Middle frontal gyrus (tissue), 1 donor: ENCODE measurements around the gene RYR2.
"Not testable (repeated sequence)": the region's sequence is repeated elsewhere in the genome, so short reads cannot be mapped to it uniquely, and the experiment has no call there.

Experiments
- DNase-seq: peaks from one replicate; pipeline ENCODE4 v3.0.0-alpha.2; 2015; ENCODE audit warnings: low spot score; ENCODE audit errors: extremely low spot score

The RYR2 gene

DNA sequence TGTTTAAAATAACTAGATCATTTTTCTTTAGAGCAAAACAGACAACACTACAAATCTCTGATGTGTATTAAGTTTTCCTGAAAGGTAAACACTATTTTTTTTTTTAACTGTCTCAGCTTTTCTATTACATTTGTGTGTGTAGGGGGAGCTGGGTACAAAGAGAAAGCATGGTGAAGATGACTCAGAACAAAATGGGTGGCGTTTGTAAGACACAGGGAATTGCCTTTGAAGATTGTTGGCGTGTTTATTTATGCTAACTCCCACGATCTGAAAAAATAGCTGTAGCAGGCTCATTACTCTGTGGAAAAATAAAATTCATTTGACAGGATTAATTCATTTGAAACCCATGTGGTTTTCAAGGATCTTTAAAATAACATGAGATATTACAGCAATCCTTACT lies 285.1 kb downstream of the RYR2 start:
- DNase-seq: no peak

DNA sequence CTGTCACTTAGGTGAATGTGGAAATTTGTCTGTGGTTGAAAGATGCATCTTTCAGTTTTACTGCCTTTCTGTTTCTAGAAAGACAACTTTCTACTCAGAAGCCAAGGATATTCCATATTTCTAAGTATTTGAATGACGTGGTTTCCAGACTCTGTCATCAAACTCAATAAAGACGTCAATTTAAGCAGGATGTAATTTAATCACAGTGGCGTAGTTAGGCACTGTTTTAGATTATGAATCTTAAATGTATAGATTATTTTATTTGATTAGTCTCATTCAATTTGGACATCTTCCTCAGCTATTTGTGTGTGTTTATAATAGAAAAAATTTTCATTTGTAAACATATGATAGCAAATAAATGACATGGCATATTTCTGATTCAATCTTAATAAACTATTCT lies 298.9 kb downstream of the RYR2 start:
- DNase-seq: no peak

DNA sequence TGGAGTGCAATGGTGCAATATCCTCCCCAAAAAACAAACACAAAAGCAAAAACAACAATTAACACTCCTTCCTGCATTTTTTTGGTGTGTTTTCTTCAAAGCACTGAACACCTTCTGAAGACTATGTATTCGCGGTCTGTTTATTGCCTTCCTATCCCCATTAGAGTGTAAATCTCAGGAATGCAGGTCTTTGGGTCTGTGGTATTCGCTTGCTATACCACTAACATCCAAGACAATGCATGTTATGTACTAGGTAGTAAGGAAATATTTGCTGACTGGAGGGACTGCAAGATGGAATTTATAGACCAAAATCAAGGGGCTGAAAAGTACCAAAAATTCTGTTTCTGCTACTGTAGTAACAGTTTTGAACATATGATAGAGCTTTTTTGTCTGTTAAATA lies 299.4 kb downstream of the RYR2 start:
- DNase-seq: no peak

DNA sequence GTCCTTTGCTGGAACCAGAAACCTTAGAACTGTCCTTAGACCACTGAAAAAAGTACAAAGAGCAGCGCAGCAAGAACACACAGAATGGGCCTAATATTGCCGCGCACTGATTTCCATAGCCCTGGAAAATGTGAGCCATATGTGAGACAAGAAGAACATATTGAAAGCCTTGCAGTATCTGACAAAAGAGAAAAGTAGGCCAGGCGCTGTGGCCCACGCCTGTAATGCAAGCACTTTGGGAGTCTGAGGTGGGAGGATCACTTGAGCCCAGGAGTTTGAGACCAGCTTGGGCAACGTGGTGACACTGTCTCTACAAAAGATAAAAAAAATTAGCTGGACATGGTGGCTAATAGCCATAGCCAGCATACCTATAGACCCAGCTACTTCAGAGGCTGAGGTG lies 300.7 kb downstream of the RYR2 start:
- no peak for DNase-seq

DNA sequence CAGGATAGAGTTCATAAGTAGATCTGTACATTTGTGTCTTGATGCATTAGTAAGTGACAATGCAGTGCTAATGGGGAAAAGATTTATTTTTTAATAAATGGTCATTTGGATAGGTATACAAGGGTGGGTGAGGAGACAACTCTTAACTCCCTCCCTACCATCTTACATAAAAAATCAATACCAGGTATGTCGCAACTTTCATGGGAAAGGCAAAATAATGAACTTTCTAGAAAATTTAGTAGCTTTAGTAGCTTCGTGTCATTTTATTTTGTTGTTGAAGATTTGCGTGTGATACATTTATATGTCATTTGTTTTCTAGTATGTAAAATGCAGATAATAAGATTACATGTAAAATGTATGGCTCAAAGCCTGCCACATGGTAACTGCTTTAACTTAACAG lies 310.8 kb downstream of the RYR2 start:
- no peak for DNase-seq

DNA sequence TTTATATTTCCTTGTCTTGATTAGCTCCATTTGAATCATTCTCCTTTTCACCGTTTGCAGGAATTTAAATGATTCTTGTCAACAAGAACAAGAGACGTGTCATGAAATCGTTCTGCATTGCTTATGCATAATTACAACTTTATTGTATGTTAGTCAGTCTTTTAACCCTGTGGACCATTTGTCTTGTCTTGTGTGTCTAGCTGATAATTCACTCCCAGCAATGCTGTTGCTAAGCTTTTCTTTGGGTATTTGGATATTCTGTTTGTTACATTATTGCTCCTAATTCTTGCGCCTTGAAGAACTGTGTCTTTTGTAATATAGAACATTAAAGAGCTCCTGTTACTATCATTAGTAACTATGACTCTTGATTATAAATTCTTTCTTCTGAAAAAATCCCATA lies 311.9 kb downstream of the RYR2 start:
- no peak for DNase-seq

DNA sequence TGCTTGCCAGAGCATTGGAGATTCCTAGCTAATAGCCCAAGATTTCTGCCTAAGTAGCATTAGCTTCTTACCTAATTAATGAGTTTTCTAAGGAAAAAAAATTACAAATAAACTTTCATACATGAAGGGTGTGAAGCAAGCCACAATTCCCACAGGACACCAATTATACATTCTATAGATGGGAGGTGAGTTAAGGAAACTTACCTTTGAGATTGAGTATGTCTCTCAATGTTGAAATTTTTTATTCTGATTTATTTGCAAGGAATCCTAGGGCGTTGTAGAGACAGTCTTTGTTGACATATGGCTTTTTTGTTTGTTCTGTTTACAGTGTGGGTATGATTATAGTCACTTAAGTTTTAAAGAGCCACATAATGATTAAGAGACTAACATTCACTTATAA lies 313.0 kb downstream of the RYR2 start:
- no peak for DNase-seq

DNA sequence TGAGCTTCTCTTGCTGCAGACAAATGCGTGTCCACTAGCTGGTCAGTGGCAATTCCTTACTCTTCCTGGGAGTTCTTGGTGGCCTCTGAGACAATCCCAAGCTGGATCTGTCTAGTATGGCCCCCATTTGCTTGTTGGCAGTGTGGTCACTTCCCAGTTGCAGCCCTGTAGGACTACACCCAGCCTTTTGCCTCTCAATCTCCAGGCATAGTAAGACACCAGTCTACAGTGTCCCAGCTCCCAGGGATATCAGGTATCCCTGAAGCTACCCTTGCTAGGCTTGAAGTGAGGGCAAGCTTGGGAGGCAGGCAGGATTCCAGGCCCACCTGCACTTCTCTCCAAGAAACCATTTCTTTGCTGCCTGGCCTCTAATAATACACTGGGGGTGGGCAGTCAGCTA lies 316.6 kb downstream of the RYR2 start:
- DNase-seq: no peak

DNA sequence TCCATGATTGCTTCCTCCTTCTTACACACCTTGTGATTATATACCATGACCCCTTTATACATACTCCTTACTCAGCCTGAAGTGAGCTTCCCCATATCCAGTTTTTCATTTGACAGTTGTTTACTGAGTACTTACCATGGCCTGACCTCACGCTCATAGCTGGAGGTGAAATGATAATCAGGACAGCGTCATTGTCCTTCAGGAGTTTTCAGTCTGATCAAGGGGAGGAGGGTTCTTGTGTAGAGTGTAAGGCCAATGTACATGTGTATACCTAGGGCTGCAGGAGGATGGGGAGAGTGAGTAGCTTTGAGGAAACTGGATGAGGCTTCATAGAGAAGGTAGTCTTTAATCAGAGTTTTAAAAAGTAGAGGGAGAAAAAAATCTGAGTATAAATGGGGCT lies 325.8 kb downstream of the RYR2 start:
- DNase-seq: no peak

DNA sequence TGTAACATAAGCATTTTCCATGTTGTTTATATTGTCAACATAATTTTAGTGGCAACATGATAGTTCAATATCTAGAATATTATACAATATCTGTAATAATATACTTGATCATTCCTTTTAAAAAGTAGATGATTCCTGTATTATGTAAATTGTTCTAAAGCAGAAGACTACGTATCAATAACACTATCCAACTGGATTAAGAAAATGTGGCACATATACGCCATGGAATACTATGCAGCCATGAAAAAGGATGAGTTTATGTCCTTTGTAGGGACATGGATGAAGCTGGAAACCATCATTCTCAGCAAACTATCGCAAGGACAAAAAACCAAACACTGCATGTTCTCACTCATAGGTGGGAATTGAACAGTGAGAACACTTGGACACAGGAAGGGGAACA lies 329.5 kb downstream of the RYR2 start:
- DNase-seq: not testable (repeated sequence)

DNA sequence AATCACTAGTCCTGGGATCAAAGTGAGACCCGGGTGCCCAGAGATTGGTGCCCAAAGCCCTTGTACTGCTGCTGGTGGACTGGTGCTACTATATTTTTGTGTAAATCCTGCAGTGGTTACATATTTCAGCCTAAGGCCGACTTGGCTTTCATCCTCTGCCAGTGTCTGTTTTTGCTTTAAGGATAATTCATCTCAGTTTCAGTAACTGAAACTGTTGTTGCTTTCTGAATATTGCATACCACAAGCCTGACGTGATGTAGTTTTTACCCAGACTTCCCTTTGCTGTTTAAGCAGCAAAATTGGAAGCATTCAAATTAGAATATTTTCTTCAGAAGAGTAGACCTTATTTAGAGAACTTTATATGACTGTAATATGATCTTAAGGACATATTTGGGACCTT lies 341.8 kb downstream of the RYR2 start:
- DNase-seq: no peak

DNA sequence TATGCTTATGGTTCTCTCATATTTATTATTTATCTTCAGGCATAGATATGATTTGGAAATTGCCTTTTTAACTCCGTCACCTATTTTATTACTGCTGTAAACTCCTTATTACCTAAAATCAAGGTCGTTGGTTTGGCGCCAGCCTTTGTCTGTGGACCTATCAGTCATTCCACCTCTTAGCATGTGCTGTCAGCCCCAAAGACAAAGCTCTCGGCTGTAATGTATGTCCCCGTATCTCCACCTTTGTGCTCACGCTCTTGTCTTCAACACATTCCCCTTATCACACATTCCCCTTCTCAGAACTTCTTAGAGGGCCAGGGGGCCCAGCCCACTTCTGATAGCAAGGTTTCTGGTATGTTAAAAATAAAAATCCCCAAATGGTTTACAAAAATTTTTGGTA lies 342.2 kb downstream of the RYR2 start:
- DNase-seq: no peak

DNA sequence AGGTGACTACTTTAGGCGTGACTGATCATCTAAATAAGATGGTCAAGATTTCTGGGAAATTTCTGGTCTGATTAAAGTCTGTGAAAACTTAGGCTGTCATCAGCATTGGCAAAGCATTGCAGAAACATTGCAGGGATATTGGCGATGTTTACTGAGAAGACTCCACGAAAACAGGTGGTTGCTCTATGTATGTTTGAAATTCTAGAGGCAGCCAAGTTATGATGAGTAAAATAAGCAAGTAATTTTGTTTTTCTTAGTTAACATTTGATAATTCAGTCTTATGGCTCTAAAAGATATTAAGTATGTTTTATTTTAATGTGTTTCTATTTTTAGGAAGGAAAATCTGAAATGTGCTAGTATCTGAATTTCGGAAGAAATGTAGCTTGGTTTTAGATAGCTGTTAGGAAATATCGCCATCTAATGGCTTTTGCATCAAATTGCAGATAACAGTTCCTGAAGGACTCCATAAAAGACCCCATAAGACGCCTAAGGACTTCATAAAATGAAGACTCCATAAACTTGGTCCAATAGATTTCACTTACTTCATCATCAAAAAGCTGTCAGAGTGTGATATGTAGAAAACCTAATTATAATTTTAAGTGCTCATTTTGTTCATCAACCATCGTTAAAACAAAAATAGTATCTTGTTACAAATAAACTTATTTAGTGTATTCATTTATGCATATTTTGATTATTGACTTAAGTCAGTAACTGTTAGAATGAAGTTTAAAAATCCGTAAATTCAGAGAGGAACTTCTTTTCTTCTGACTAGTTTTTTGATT lies 344.6 kb downstream of the RYR2 start:
- DNase-seq: no peak

DNA sequence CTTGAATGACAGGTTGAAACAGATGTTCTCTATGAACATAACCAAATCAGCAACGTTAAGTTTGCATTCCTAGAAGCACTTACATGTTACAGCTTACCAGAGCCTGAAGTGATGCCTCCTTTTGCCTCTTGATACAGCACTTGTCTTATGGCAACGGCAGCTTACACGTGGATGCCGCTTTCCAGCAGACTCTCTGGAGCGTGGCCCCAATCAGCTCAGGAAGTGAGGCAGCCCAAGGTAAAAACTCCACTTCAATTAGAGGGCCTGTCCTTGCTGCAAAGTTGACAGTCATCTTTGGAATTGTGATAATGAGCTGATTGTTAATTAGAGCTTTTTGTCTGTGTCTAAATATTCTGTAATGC lies 345.1 kb downstream of the RYR2 start:
- DNase-seq: no peak

DNA sequence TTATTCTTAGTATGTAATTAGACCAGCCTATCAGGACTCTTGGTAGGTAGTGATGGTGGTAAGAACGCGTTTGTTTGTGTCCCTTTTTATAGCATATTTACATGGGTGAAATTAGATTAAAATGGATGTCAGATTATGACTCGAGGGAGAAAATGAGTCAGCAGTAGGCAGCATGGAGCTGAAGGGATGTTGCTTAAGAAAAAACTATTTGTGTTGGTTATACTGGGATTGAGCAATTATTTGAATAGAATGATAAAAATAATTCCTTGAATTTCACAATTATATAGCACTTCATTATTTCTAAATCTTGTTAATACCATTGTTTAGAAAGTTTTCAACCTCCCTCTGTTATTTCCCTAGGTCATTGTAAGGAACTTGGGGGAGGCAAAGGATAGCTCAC lies 348.8 kb downstream of the RYR2 start:
- DNase-seq: no peak

DNA sequence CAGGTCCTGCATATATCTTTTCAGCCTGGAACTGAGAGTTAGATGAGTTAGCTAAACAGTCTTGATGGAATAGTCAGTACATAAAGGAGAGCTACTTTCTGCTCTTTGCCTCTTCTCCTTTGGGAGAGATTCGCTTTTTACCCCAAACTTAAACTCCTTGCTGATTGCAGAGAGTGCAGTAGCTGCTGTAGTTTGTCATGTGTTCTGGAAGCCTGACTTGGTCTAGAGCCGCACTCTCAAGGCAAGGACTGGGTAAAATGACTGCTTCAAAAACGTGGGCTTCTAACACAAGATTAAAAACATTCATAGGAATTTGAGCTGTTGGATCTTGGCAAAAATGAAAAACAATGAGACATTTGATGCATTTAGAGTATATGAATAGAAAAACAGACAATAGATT lies 351.6 kb downstream of the RYR2 start:
- DNase-seq: no peak

DNA sequence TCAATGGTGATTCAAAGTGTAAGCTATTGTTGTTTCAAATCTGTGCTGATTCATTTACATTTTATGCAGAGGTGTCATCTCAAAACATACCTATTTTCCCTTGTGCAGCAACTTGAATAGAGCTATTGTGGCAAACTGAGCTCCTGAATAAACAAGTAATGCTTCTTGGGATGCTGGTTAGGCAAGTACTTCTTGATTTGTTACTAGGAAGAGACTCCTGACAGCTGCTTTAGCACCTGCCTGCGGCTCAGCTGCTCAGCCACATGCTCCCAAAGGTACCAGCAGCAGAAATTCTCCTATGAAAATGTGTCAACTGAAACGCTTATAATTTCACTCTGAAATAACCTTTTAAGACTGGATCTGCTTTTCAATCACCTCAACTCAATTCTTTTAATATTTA lies 352.3 kb downstream of the RYR2 start:
- DNase-seq: no peak

DNA sequence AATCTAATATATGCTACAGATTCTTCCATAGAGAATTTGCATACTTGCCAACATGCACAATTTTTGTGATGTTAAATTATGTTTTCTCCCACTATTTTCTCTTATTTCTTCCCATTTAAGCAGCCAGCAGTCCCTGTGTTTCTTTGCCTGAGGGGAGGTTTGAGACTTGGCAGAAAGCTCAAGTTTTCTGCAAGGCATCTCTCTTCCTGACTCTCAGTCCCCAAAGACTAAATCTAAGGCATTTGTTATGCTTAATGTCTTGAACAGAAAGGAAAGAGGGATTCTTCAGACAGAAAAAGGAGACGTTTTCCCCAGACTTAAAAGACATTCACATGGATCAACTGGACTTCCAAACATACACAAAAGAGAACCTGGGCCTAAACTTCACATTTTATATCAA lies 354.4 kb downstream of the RYR2 start:
- no peak for DNase-seq

DNA sequence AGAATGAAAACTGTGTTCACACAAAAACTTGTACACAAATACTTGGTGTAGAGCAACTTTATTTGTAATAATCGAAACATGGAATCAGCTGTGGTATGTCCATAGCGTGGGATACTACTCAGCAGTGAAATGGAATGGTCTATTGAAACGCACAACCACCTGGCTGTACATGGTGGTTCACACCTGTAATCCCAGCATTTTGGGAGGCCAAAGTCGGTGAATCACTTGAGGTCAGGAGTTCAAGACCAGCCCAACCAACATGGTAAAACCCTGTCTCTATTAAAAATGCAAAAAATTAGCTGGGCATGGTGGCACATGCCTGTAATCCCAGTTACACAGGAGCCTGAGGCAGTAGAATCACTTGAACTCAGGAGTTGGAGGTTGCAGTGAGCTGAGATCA lies 356.8 kb downstream of the RYR2 start:
- DNase-seq: no peak

DNA sequence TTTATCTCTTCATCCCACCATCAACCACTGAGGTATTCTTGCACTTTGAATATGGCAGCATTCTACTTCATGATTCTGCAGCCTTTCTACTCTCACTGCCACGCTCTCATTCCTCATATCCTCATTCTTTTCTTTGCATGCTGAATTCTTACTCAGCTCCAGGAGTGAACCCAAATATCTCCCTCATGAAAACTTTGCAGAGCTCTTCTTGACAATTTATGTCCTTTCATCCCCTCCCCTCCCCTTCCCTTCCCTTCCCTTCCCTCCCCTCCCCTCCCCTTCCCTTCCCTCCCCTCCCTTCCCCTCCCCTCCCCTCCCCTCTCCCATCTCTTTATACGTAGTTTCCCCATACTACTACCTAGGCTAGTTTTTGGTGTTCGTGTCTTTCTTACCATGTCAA lies 363.9 kb downstream of the RYR2 start:
- DNase-seq: no peak

DNA sequence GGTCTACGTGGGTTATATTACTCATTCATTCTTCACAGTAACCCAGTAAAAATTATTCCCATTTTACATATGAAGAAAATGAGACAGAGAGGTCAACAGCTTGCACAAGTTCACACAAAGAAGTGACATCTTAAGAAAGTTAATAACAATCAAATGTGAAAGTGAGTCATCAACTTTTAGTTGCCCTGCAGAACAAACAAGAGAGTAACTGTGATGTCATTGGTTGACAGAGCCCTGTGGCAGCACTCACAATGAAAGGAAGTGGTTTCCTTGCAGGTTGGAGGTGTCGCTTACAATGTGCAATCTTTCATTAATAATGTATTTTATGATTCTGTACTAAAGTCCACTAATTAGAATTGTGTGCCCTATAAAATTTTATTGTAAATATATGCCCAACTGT lies 369.6 kb downstream of the RYR2 start:
- no peak for DNase-seq

DNA sequence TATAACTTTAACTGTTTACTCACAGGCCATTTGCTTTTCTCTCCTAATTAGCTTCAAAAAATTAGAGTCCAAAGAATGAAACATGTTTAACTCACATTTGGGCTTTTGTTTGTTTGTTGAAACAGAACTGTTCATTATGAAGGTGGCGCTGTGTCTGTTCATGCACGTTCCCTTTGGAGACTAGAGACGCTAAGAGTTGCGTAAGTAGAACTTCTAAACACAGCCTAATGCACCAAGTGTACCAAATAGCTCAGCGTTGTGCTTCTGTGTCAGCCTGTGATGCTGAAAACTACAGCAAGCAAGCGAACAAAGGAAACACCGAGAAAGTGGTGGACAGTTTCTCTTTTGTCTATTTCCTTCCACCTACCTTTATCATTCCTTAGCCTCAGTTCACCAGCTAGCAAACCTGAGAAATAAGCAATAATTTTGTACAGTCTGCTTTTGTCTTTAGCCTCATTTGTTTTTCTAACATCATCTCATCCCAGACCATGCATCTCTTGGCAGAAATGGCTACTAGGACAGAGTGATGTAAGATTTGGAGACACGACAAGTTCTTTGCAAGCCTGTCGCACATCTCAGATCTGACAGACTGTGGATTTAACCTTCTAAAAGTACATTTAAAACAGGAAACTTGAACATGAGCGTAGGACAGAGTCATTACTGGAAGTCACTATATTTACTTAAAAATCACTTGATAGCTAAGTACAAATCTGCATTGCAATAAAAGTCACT lies 375.1 kb downstream of the RYR2 start:
- peak; percentile 38 for DNase-seq

DNA sequence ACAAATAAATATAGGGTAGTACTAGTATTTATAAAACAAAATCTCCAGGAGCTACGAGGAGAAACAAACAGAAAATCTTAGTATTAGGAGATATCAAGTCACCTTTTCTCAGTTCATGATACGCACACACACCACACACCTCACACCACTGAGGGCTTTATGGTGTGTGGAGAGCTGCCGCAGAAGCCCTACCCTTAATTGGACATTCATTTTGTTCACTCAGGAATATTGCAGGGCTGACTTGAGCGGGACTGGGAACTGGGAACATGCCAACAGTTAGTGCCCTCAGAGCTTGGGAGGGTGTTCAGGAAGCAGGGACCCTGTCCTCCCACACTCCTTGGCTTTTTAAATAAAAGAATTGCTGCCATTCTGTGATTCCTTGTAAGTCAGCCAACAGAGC lies 386.8 kb downstream of the RYR2 start:
- DNase-seq: no peak
